WERI-Rb-1 (cell line): ENCODE data around the gene MICAL3.

ENCODE experiments used
- DNase-seq: peaks from one replicate; pipeline ENCODE4 v3.0.0-alpha.2; 2020
- H3K27ac ChIP-seq: fragments of 250-450 bp; sonication (Bioruptor Pico); 2 replicates; pipeline ENCODE4 v1.5.1; 2020; ENCODE audit warnings: mild to moderate bottlenecking, moderate library complexity
- H3K27me3 ChIP-seq: fragments of 250-450 bp; sonication (Bioruptor Pico); 2 replicates; pipeline ENCODE4 v1.5.1; 2021; ENCODE audit warnings: mild to moderate bottlenecking, low read depth, moderate library complexity; ENCODE audit not compliant: insufficient read depth, severe bottlenecking
- H3K36me3 ChIP-seq: fragments of 250-450 bp; sonication (Bioruptor Pico); 2 replicates; pipeline ENCODE4 v1.5.1; 2020; ENCODE audit warnings: mild to moderate bottlenecking, moderate library complexity
- H3K4me3 ChIP-seq: 2 replicates; pipeline ENCODE4 v1.5.1; 2011; ENCODE audit warnings: low read depth, mild to moderate bottlenecking, control low read depth, low read length
- H3K9me3 ChIP-seq: fragments of 250-450 bp; sonication (Bioruptor Pico); 2 replicates; pipeline ENCODE4 v1.5.1; 2021; ENCODE audit warnings: mild to moderate bottlenecking, moderate library complexity; ENCODE audit not compliant: severe bottlenecking
- CTCF ChIP-seq: IDR thresholded peaks from 2 replicates; pipeline ENCODE4 v1.5.1; 2011; ENCODE audit warnings: low read depth, mild to moderate bottlenecking, control low read depth, inconsistent platforms, low read length

The MICAL3 gene

DNA sequence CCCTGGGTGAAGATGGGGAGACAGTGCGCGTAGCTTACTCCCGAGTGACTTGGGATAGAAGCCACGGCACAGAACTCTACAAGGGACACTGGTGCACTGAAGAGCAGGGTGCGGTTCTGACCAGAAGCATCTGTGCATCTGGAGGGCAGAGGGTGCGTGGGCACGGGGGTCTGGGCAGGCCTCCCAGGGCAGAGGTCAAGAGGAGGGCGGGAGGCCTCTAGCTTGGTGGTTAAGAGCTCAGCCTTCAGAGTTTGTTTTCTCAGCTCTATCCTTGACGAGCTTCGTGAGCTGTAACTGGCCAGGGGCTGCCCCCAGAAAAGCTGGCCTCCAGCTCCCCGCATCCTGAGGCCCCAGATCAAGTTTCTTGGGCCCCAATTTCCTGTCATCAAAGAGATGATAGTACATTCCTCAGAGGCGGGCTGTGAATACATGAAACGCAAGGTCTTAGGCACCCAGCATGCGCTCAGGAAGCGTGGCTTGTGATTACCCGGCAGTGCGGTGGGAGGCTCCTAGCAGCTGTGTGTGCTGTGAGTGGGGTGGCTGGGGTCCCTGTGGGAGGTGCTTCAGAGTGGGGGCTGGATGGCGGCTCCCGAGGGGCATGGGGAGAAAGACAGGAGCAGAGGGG is 244.1 kb downstream of the MICAL3 start:
- no peaks in the 10 kb centered on the region for H3K36me3 ChIP-seq
- no peak for DNase-seq
- no peak for TF ChIP-seq CTCF
- no peak overlapping the region for H3K27ac ChIP-seq
- no peak overlapping the region for H3K4me3 ChIP-seq
- H3K9me3 ChIP-seq, result no peaks in the 10 kb centered on the region
- no peaks in the 10 kb centered on the region for H3K27me3 ChIP-seq

GRCh38 chr22:17779286-17780115 is 244.9 kb downstream of the MICAL3 start:
- H3K27ac ChIP-seq, result no peak overlapping the region

DNA sequence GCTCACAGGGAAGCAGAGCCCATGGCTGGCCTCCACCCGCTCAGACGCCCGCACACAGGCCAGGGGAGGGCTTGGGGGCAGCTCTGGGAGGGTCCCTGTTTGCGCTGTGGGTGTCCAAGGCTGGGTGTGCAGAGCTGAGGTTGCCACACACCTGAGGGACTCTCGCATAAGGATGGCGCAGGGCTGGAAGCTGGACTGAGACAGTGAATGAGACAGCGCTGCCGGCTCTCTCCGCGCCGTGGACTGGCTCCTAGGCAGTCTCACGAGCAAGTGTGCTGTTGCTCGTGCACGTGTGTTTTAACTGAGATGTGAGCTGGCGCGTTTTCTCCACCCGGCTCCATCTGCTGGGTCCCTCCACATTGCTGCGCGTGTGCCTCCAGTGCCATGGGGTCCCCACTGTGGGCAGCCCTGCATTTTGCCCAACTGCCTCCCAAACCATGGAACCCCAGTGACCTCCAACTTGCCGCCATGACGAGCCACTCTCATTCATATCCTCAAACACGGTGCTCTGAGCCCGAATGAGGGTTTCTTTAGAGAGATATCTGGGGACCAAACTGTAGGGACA is 245.9 kb downstream of the MICAL3 start:
- no peak overlapping the region for H3K27ac ChIP-seq
- no peaks in the 10 kb centered on the region for H3K9me3 ChIP-seq
- no peak for TF ChIP-seq CTCF
- no peaks in the 10 kb centered on the region for H3K27me3 ChIP-seq
- H3K36me3 ChIP-seq, result no peaks in the 10 kb centered on the region
- no peak overlapping the region for H3K4me3 ChIP-seq
- DNase-seq, result no peak

More at GRCh38 chr22:17779286-17780115, 244.9 kb downstream of the MICAL3 start:
- Histone ChIP-seq H3K9me3 (no peaks in the 10 kb centered on the region), H3K4me3 (no peak overlapping the region), H3K36me3 (no peaks in the 10 kb centered on the region), H3K27me3 (no peaks in the 10 kb centered on the region)
- no peak for TF ChIP-seq CTCF
- no peak for DNase-seq

DNA sequence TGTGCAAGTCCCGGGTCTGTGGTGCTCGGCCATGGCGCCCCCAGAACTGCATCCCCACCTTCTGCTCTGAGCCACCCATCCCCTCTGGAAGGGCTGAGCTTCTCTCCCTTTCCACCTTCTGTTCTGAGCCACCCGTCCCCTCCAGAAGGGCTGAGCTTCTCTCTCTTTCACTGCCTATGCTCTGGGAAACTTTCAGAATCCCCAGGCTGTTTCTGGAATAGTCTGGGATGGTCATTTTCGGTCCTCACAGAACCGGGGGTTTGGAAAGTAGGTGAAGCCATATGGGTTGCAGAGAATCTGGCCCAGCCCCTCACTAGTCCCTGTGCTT is 246.7 kb downstream of the MICAL3 start:
- Histone ChIP-seq H3K36me3 (no peaks in the 10 kb centered on the region), H3K9me3 (no peaks in the 10 kb centered on the region), H3K27ac (no peak overlapping the region), H3K27me3 (no peaks in the 10 kb centered on the region), H3K4me3 (no peak overlapping the region)
- no peak for TF ChIP-seq CTCF
- DNase-seq, result no peak

- Histone ChIP-seq H3K27me3 (no peaks in the 10 kb centered on the region), H3K4me3 (no peak overlapping the region), H3K27ac (no peak overlapping the region), H3K36me3 (peaks cover 1% of the 10 kb centered on the region), H3K9me3 (no peaks in the 10 kb centered on the region)
- no peak for TF ChIP-seq CTCF
- DNase-seq, result no peak
Measured at GRCh38 chr22:17777005-17777716, 247.2 kb downstream of the MICAL3 start.
